Stomach (tissue), 9 donors: Measurements from ENCODE around the gene COL23A1. TPM values are rescaled to one million over a fixed set of nuclear protein-coding genes. Genes with fewer than 3 reads are reported as not detected.

Experiments
- DNase-seq, 2 donors: peaks; one replicate each; pipeline versions ENCODE4 v3.0.0 to v3.0.0-alpha.2; 2013 to 2019
- H3K27ac ChIP-seq, 5 donors: fragments of 200-600 bp in 4 of 5; sonication (generic) in 4 of 5; one replicate each; pipeline ENCODE4 v1.5.1; 2013 to 2019; ENCODE audit warnings: mild to moderate bottlenecking in 1 of 5, moderate library complexity in 1 of 5
- H3K27me3 ChIP-seq, 3 donors: fragments of 200-600 bp; sonication (generic); one replicate each; pipeline ENCODE4 v1.5.1; 2017 to 2019; ENCODE audit warnings: mixed run types in 1 of 3
- H3K36me3 ChIP-seq, 4 donors: fragments of 200-600 bp; sonication (generic); 1 replicate in 3 of 4; 2 replicates in 1 of 4; pipeline ENCODE4 v1.5.1; 2016 to 2019
- H3K4me1 ChIP-seq, 4 donors: fragments of 200-600 bp; sonication (generic); one replicate each; pipeline ENCODE4 v1.5.1; 2016 to 2019
- H3K4me3 ChIP-seq, 4 donors: fragments of 200-600 bp; sonication (generic) in 3 of 4; one replicate each; pipeline ENCODE4 v1.5.1; 2016 to 2019; ENCODE audit warnings: mild to moderate bottlenecking in 1 of 4
- H3K9me3 ChIP-seq, 4 donors: fragments of 200-600 bp; sonication (generic); one replicate each; pipeline ENCODE4 v1.5.1; 2016 to 2019
- CTCF ChIP-seq, 7 experiments: fragments of 450-650 bp in 4 of 7; fragments of 200-600 bp in 3 of 7; sonication (generic) in 3 of 7; IDR thresholded peaks; one replicate each; pipeline ENCODE4 v1.5.1; 2016 to 2019; ENCODE audit warnings: antibody characterized with exemption in 7 of 7, control low read depth in 2 of 7, mild to moderate bottlenecking in 1 of 7
- EP300 ChIP-seq: sonication (generic); formaldehyde crosslinking; IDR thresholded peaks from one replicate; pipeline ENCODE4 v1.6.1; 2017; ENCODE audit warnings: antibody characterized with exemption
- POLR2A ChIP-seq, 4 donors: fragments of 450-650 bp; IDR thresholded peaks; one replicate each; pipeline ENCODE4 v1.6.1; 2016; ENCODE audit warnings: antibody characterized with exemption in 4 of 4, control low read depth in 2 of 4, mild to moderate bottlenecking in 1 of 4, moderate library complexity in 1 of 4
- POLR2AphosphoS5 ChIP-seq, 3 donors: sonication (generic); formaldehyde crosslinking; IDR thresholded peaks; one replicate each; pipeline ENCODE4 v1.6.1; 2016; ENCODE audit warnings: antibody characterized with exemption in 3 of 3
- WGBS, 5 donors: extraction: QIAGEN DNeasy Blood & Tissue Kit in 3 of 5; methylation state at CpG; one replicate each; pipeline versions ENCODE4 v1.1.5 to v1.1.7; 2013 to 2018; 5-methylcytosine and 5-hydroxymethylcytosine counted together
- intact Hi-C: fragments of 100-400 bp; cut with DNase I; formaldehyde crosslinking; loops from one replicate; pipeline ENCODE4 v1.15.1; 2023; ENCODE audit warnings: low total_unique reads
- polyA plus RNA-seq, 3 donors: library from polyadenylated mRNA; stranded (reverse); fragments of 200-250 nt; gene quantifications; one replicate each; pipeline ENCODE4 v1.2.3, GENCODE V29; 2013
- total RNA-seq, 5 donors: library from RNA; depleted of rRNA; stranded (reverse); fragments of >200 nt; gene quantifications; one replicate each; pipeline versions ENCODE4 v1.1.0 to v1.2.3, GENCODE V29; 2014 to 2016
- donor health status: healthy with polysubstance abuse.
- donor health status: Bipolar disorder and iron deficiency.
- donor health status: healthy.

COL23A1 gene
- total and polyA plus RNA-seq, 8 donors = under 0.01 to 7.0 (median 1.4) TPM

GRCh38 chr5:178450121-178451028 lies 139.8 kb downstream of the COL23A1 start:
- no peak overlapping the region for H3K4me3 ChIP-seq
- H3K4me1 ChIP-seq = peaks cover 0 to 12% (median 5%) of the 10 kb centered on the region in 4 donors
- no peaks in the 10 kb centered on the region for H3K9me3 ChIP-seq
- no peak overlapping the region for H3K27ac ChIP-seq
- no peaks in the 10 kb centered on the region for H3K36me3 ChIP-seq
- WGBS, 5 donors = 50 to 77% (median 66%) methylated on average over 19 of the region's 19 CpGs
- H3K27me3 ChIP-seq = peaks cover 0 to 11% (median 7%) of the 10 kb centered on the region in 3 donors
- TF ChIP-seq CTCF (IDR thresholded peaks at IDR 0.05) = no peak
- no peak for DNase-seq
- intact Hi-C loops = no loop called here

GRCh38 chr5:178449163-178450070 lies 140.8 kb downstream of the COL23A1 start:
- Histone ChIP-seq H3K4me1 (peaks cover 0 to 12% (median 5%) of the 10 kb centered on the region in 4 donors), H3K9me3 (no peaks in the 10 kb centered on the region), H3K36me3 (no peaks in the 10 kb centered on the region), H3K27me3 (peaks cover 0 to 11% (median 7%) of the 10 kb centered on the region in 3 donors), H3K27ac (no peak overlapping the region), H3K4me3 (no peak overlapping the region)
- 32 to 60% (median 43%) methylated on average over 20 to 23 of the region's 23 CpGs for WGBS, 5 donors
- peak; percentile 39 to 55 for DNase-seq
- TF ChIP-seq POLR2AphosphoS5 (IDR thresholded peaks at IDR 0.05) (no peak), POLR2A (IDR thresholded peaks at IDR 0.05) (no peak), EP300 (no peak)
- intact Hi-C loops = no loop called here

- peaks cover 0 to 12% (median 5%) of the 10 kb centered on the region in 4 donors for H3K4me1 ChIP-seq
- TF ChIP-seq CTCF (IDR thresholded peaks at IDR 0.05) = no peak
- H3K9me3 ChIP-seq = no peaks in the 10 kb centered on the region
- H3K27ac ChIP-seq = no peak overlapping the region
- H3K27me3 ChIP-seq = peaks cover 0 to 7% (median 7%) of the 10 kb centered on the region in 3 donors
- DNase-seq = no peak
- no peaks in the 10 kb centered on the region for H3K36me3 ChIP-seq
- no peak overlapping the region for H3K4me3 ChIP-seq
- 74 to 79% (median 78%) methylated on average over 2 of the region's 2 CpGs for WGBS, 5 donors
- intact Hi-C loops = no loop called here
Observed at GRCh38 chr5:178445534-178445933, 144.7 kb downstream of the COL23A1 start.

GRCh38 chr5:178442405-178443257 lies 147.6 kb downstream of the COL23A1 start:
- no peak for DNase-seq
- no peaks in the 10 kb centered on the region for H3K4me1 ChIP-seq
- H3K4me3 ChIP-seq = no peak overlapping the region
- no peaks in the 10 kb centered on the region for H3K36me3 ChIP-seq
- TF ChIP-seq EP300 (no peak), POLR2A (IDR thresholded peaks at IDR 0.05) (no peak), POLR2AphosphoS5 (IDR thresholded peaks at IDR 0.05) (no peak), CTCF (IDR thresholded peaks at IDR 0.05) (no peak)
- H3K9me3 ChIP-seq = no peaks in the 10 kb centered on the region
- 70 to 85% (median 84%) methylated on average over 16 to 23 of the region's 23 CpGs for WGBS, 5 donors
- intact Hi-C loops = no loop called here
- no peaks in the 10 kb centered on the region for H3K27me3 ChIP-seq
- H3K27ac ChIP-seq = no peak overlapping the region
